AG09309 (cell line): ENCODE data around the gene CPVL.

Experiments used
- DNase-seq: peaks from one replicate; pipeline ENCODE4 v3.0.0-alpha.2; 2010; ENCODE audit warnings: low read depth
- H3K4me3 ChIP-seq: 2 replicates; pipeline ENCODE4 v1.5.1; 2011; ENCODE audit warnings: mild to moderate bottlenecking, low read depth, low read length, moderate library complexity; ENCODE audit not compliant: control insufficient read depth
- TF ChIP-seq, protein P1 (sequence below): IDR thresholded peaks from 2 replicates; pipeline ENCODE4 v1.5.1; 2011; ENCODE audit warnings: mild to moderate bottlenecking, low read depth, low read length, inconsistent platforms; ENCODE audit not compliant: insufficient read depth, control insufficient read depth; ENCODE audit errors: missing control alignments

CPVL gene

GRCh38 chr7:29173458-29173857 lies 27.1 kb upstream of the CPVL start:
- TF ChIP-seq, protein P1, sequence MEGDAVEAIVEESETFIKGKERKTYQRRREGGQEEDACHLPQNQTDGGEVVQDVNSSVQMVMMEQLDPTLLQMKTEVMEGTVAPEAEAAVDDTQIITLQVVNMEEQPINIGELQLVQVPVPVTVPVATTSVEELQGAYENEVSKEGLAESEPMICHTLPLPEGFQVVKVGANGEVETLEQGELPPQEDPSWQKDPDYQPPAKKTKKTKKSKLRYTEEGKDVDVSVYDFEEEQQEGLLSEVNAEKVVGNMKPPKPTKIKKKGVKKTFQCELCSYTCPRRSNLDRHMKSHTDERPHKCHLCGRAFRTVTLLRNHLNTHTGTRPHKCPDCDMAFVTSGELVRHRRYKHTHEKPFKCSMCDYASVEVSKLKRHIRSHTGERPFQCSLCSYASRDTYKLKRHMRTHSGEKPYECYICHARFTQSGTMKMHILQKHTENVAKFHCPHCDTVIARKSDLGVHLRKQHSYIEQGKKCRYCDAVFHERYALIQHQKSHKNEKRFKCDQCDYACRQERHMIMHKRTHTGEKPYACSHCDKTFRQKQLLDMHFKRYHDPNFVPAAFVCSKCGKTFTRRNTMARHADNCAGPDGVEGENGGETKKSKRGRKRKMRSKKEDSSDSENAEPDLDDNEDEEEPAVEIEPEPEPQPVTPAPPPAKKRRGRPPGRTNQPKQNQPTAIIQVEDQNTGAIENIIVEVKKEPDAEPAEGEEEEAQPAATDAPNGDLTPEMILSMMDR = no peak
- DNase-seq = no peak
- no peak overlapping the region for H3K4me3 ChIP-seq

GRCh38 chr7:29170781-29171180 lies 24.4 kb upstream of the CPVL start:
- TF ChIP-seq, protein P1 = no peak
- no peak for DNase-seq
- H3K4me3 ChIP-seq = no peak overlapping the region

GRCh38 chr7:29167721-29168120 lies 21.4 kb upstream of the CPVL start:
- no peak for DNase-seq
- H3K4me3 ChIP-seq = no peak overlapping the region
- TF ChIP-seq, protein P1 = no peak

- H3K4me3 ChIP-seq = no peak overlapping the region
- TF ChIP-seq, protein P1 = no peak
- DNase-seq = no peak
Measured at GRCh38 chr7:29163854-29164253, 17.5 kb upstream of the CPVL start.

GRCh38 chr7:29162577-29162976 lies 16.2 kb upstream of the CPVL start:
- TF ChIP-seq, protein P1 = no peak
- no peak overlapping the region for H3K4me3 ChIP-seq
- DNase-seq = no peak

DNA sequence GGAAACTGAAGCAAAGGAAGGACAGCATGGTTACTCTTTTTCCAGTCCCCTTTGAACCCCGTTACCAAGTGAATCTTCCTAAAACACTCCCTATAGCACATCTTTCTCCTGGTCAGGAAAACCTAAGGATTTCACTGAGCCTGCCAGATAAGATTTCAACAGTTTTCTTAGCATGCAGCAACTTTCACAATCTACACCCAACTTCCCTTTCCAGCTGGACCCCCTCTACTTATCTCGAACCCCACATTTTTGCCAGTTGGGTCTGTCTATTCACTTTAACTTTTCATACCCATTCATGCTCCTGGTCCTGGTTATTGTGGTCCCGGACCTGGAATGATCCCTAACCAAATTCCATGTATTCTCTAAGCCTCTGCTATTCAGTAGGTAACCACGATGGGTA lies 14.9 kb upstream of the CPVL start:
- no peak for DNase-seq
- H3K4me3 ChIP-seq = no peak overlapping the region
- TF ChIP-seq, protein P1 = no peak

GRCh38 chr7:29160080-29160479 lies 13.7 kb upstream of the CPVL start:
- TF ChIP-seq, protein P1 = no peak
- no peak for DNase-seq

More at GRCh38 chr7:29160080-29160479, 13.7 kb upstream of the CPVL start:
- H3K4me3 ChIP-seq = no peak overlapping the region
